Stimulated activated CD8-positive, alpha-beta memory T cell treated with anti-CD3 and anti-CD28 coated beads, Interleukin-7, amount 100 ng/mL, for 48 hours (primary cell): Measurements from ENCODE around the gene KAT2A.
"Not testable (repeated sequence)": the region's sequence is repeated elsewhere in the genome, so short reads cannot be mapped to it uniquely, and the experiment has no call there.

Experiments used
- DNase-seq, 2 donors: peaks; one replicate each; pipeline ENCODE4 v3.0.0-alpha.2; 2020; ENCODE audit warnings: low read depth in 1 of 2; ENCODE audit errors: extremely low read depth in 1 of 2

The KAT2A gene

GRCh38 chr17:42120770-42121769 lies at the start of gene KAT2A:
KAT2A (minus strand) TSS chr17:42121367; CDS start chr17:42121304, 63 bp downstream.
- peak; percentile 53 to 56 for DNase-seq

DNA sequence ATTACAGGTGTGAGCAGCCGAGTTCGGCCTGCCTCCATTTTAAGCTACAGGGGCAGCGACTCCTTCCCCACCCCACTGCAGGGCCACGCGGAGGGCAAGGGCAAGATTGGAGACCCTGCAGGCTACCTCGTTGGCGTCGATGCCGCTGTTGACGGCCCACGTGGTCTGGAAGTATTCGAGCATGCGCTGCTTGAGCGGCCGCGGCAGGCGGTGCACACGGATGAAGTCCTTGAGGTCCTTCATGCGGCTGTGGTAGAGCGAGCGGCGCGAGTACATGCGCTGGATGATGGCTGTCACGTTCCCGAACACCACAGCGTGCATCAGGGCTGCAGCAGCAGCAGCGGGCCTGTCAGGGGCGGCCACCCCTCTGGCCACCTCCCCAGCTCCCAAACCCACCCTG lies 48.2 kb upstream of the KAT2A start:
- DNase-seq: no peak

- DNase-seq: no peak
Observed at GRCh38 chr17:42167807-42168206, 46.6 kb upstream of the KAT2A start.

- DNase-seq: no peak
Observed at GRCh38 chr17:42166196-42166763, 45.1 kb upstream of the KAT2A start.

GRCh38 chr17:42165751-42166150 lies 44.6 kb upstream of the KAT2A start:
- DNase-seq: no peak

GRCh38 chr17:42163696-42164407 lies 42.7 kb upstream of the KAT2A start:
- no peak for DNase-seq

DNA sequence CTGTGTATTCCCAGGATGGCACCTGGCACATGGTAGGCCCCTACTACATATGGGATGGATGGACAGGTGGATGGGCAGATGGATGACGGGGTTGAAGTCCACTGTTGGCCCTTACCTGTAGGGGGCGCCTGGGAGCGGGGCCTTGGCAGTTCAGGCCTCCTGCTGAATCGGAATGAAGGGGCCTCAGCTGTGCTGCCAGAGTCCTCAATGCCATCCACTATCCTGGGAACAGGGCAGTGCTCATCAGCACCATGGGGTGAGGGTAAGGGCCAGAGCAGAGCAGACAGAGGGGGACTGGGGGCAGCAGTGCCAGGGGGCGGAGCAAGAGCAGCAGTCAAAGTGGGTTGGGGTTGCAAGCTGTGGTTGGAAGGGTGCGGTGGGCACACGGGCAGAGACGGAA lies 41.9 kb upstream of the KAT2A start:
- DNase-seq: peak in 1 of 2 donors; percentile 47

DNA sequence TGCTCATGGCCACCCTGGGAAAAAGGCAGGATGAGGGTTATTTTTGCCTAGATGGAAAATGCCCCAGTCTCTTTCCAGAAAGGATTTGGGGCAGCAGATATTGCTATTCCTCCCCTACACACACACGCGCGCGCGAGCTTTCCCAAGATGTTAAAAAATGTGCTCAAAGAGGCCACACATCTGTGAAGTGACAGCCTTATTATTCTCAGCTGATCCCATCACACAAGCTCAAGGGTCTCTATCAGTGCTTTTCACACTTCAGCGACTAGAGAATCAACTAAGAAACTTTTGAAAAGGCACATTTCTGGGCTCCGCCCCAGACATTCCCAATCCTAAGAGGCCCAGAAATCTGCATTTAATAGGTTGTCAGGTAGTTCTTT lies 39.4 kb upstream of the KAT2A start:
- DNase-seq: no peak

- no peak for DNase-seq
Observed at GRCh38 chr17:42159796-42160530, 38.8 kb upstream of the KAT2A start.

GRCh38 chr17:42155614-42156045 lies 34.5 kb upstream of the KAT2A start:
- DNase-seq: no peak

GRCh38 chr17:42153919-42154742 lies 33.0 kb upstream of the KAT2A start:
- DNase-seq: no peak

- DNase-seq: no peak
Observed at GRCh38 chr17:42146911-42147607, 25.9 kb upstream of the KAT2A start.

DNA sequence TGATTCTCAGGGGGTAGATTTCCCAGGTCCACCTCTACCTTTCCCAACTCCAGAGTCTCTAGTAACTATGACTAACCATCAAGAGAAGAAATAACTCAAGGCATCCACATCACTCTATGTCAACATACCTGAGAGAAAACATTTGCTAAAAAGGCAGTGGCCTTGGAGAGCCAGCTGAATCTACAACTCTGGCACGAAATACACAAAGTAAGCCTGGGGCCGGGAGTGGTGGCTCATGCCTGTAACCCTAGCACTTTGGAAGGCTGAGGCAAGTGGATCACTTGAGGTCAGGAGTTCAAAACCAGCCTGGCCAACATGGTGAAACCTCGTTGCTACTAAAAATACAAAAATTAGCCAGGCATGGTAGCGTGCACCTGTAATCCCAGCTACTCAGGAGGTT lies 22.0 kb upstream of the KAT2A start:
- not testable (repeated sequence) for DNase-seq

DNA sequence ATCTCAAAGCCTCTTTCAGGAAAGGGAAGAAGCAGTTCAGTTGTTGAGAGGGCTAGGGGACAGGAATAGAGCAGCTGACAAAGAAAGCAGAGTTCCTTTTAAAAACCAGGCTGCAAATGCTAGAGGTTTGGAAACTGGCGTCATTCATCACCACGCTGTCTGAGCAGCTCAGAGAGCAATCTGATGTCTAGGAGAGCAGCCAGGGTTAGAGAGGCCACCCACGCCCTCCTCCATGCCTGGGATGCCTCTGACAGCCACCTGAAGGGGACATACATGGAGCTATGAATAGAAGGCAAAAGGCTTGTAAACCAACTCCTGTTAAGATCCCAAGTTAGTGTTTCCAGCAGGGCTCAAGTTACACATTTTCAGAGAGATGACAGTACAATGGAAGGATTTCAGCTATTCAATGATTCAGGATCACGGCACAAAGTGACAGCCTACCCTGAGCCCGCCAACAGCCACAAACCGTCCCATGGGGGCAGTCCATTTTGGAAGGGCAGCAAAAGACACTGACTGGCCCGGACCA lies 21.3 kb upstream of the KAT2A start:
- DNase-seq: no peak

- no peak for DNase-seq
Observed at GRCh38 chr17:42141382-42141781, 20.2 kb upstream of the KAT2A start.

DNA sequence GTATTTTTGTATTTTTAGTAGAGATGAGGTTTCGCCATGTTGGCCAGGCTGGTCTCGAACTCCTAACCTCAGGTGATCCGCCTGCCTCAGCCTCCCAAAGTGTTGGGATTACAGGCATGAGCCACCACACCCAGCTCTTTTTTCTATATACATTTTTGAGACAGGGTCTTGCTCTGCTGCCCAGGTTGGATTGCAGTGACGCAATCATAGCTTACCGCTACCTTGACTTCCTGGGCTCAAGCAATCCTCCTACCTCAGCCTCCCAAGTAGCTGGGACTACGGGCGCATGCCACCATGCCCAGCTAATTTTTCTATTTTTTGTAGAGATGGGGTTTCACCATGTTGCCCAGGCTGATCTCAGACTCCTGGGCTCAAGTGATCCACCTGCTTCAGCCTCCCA lies 19.5 kb upstream of the KAT2A start:
- DNase-seq: not testable (repeated sequence)

DNA sequence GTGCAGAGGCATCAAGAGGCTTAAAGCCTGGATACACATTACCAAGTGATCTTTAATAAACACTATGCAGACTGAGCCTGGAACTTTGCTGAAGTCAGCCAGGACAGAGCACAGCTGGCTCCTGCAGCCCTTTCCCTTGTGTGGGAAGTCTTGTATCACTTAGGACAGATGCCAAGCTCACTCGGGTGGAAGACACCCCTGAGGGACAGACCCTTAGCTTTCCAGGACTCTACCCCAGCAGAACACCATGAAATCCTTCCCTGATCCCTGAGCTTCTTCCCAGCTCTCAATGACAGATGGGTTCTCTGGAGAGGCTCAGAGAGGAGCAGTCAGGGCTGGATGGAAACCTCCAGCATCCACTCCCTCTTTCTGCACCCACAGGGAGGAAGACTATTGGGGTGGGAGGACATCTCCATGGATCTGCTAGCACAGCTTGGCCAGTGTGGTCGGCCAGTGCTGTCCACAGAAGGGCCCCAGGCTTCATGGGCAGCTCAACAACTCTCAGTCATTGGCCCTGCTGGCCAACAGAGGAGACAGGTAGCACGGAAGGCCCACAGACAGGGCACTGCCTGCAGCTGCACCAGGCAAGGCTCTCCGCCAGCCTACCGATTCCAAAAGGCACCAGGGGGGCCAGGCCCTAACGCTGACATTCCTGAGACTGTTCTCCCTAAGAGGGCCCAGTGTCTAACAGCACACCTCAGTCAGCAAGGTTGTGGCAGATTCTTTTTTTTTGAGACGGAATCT lies 17.8 kb upstream of the KAT2A start:
- no peak for DNase-seq

DNA sequence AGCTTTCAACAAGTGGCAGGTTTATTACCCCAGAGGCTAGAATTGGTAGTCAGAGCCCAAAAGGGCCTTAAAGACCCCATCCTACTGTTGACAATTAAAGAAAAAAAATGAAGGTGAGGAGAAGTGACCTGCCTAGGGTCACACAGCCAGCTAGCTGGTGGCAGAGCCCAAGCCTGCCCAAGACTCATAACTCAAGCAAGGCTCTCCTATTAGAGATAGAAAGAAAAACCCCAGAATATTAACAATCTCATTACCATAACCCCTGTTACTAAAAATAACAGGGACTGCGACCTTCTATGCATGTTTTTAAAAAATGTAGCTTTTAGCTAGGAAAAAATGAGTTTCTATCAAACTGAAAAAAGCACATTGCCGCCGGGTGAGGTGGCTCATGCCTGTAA lies 15.5 kb upstream of the KAT2A start:
- no peak for DNase-seq
